HG03095 (cell line): ENCODE results near the gene EXOC7.
"Not testable (repeated sequence)": the region's sequence is repeated elsewhere in the genome, so short reads cannot be mapped to it uniquely, and the experiment has no call there.

Experiments used
- ATAC-seq: cut with Tn5 transposase; IDR thresholded peaks from one replicate; pipeline ENCODE4 v1.9.1; 2021; ENCODE audit warnings: moderate library complexity; ENCODE audit not compliant: unreplicated experiment

The EXOC7 gene

GRCh38 chr17:76088868-76089576 lies 14.6 kb downstream of the EXOC7 start:
- no peak for ATAC-seq

- no peak for ATAC-seq
Observed at GRCh38 chr17:76088041-76088867, 15.3 kb downstream of the EXOC7 start.

GRCh38 chr17:76087531-76087930 lies 16.1 kb downstream of the EXOC7 start:
- no peak for ATAC-seq

- no peak for ATAC-seq
Observed at GRCh38 chr17:76086384-76086783, 17.2 kb downstream of the EXOC7 start.

GRCh38 chr17:76085731-76086366 lies 17.7 kb downstream of the EXOC7 start:
- ATAC-seq: no peak

GRCh38 chr17:76085066-76085730 lies 18.4 kb downstream of the EXOC7 start:
- ATAC-seq: no peak

- ATAC-seq: no peak
Observed at GRCh38 chr17:76083536-76084182, 19.9 kb downstream of the EXOC7 start.

- no peak for ATAC-seq
Observed at GRCh38 chr17:76082326-76083251, 21.0 kb downstream of the EXOC7 start.

GRCh38 chr17:76081295-76082210 lies 22.0 kb downstream of the EXOC7 start:
- no peak for ATAC-seq

- no peak for ATAC-seq
Observed at GRCh38 chr17:76080768-76081287, 22.8 kb downstream of the EXOC7 start.

GRCh38 chr17:76079956-76080767 lies 23.4 kb downstream of the EXOC7 start:
- no peak for ATAC-seq

GRCh38 chr17:76079535-76079955 lies 24.0 kb downstream of the EXOC7 start:
- ATAC-seq: no peak

- no peak for ATAC-seq
Observed at GRCh38 chr17:76078860-76079534, 24.6 kb downstream of the EXOC7 start, which contains the start of gene ZACN. ZACN (plus strand) TSS chr17:76079182; CDS start chr17:76079265, 83 bp downstream.

- ATAC-seq: not testable (repeated sequence)
Observed at GRCh38 chr17:76078370-76078769, 25.2 kb downstream of the EXOC7 start.

GRCh38 chr17:76077584-76078110 lies 25.9 kb downstream of the EXOC7 start:
- ATAC-seq: no peak

- ATAC-seq: no peak
Observed at GRCh38 chr17:76076765-76077583, 26.6 kb downstream of the EXOC7 start.
